DMS 273 (cell line): Measurements from ENCODE around the gene AFMID.
"Not testable (repeated sequence)": the region's sequence is repeated elsewhere in the genome, so short reads cannot be mapped to it uniquely, and the experiment has no call there.

ENCODE experiments used
- DNase-seq: peaks from one replicate; lab custom pipeline; 2025; ENCODE audit not compliant: unreplicated experiment; lab: John Stamatoyannopoulos, UW

AFMID gene

GRCh38 chr17:78219396-78220150, 32.4 kb downstream of the AFMID start:
- DNase-seq = no peak

- no peak for DNase-seq
Measured at GRCh38 chr17:78223061-78223460, 35.9 kb downstream of the AFMID start.

GRCh38 chr17:78223765-78224164, 36.6 kb downstream of the AFMID start:
- no peak for DNase-seq

- DNase-seq = peak; percentile 91
Measured at GRCh38 chr17:78224231-78225087, 37.3 kb downstream of the AFMID start.

GRCh38 chr17:78225088-78225865, 38.1 kb downstream of the AFMID start:
- peak; percentile 55 for DNase-seq

- DNase-seq = peak; percentile 33
Measured at GRCh38 chr17:78226055-78226758, 39.0 kb downstream of the AFMID start.

GRCh38 chr17:78226759-78227454, 39.7 kb downstream of the AFMID start:
- peak; percentile 76 for DNase-seq

- peak; percentile 91 for DNase-seq
Measured at GRCh38 chr17:78227455-78227916, 40.3 kb downstream of the AFMID start.

GRCh38 chr17:78228176-78228575, 41.0 kb downstream of the AFMID start:
- no peak for DNase-seq

- no peak for DNase-seq
Measured at GRCh38 chr17:78230252-78230962, 43.2 kb downstream of the AFMID start.

GRCh38 chr17:78230996-78231935, 44.1 kb downstream of the AFMID start, which contains the start of gene TMEM235:
Gene TMEM235, plus strand, starts transcription at chr17:78231631. Its CDS starts 393 bp downstream, at chr17:78232024.
- no peak for DNase-seq

- DNase-seq = no peak
Measured at GRCh38 chr17:78231991-78232858, 45.1 kb downstream of the AFMID start.

- no peak for DNase-seq
Measured at GRCh38 chr17:78232859-78233173, 45.7 kb downstream of the AFMID start.

GRCh38 chr17:78233678-78234077, 46.5 kb downstream of the AFMID start:
- no peak for DNase-seq

- no peak for DNase-seq
Measured at GRCh38 chr17:78234261-78234865, 47.2 kb downstream of the AFMID start.

GRCh38 chr17:78235022-78235421, 47.9 kb downstream of the AFMID start:
- DNase-seq = not testable (repeated sequence)

GRCh38 chr17:78235885-78236284, 48.7 kb downstream of the AFMID start:
- no peak for DNase-seq
